HEK293T (cell line): ENCODE results near the gene TPT1.

ENCODE experiments used
- ARNT ChIP-seq: fragments of 450-650 bp; IDR thresholded peaks from 2 replicates; pipeline ENCODE4 v1.6.1; 2017; ENCODE audit warnings: mild to moderate bottlenecking
- BHLHE40 ChIP-seq: fragments of 450-650 bp; IDR thresholded peaks from 2 replicates; pipeline ENCODE4 v1.6.1; 2016; ENCODE audit warnings: mild to moderate bottlenecking, moderate library complexity, borderline replicate concordance
- CTBP1 ChIP-seq: fragments of 450-650 bp; IDR thresholded peaks from 2 replicates; pipeline ENCODE4 v1.6.1; 2016; ENCODE audit warnings: borderline replicate concordance
- ELF4 ChIP-seq: fragments of 450-650 bp; IDR thresholded peaks from 2 replicates; pipeline ENCODE4 v1.6.1; 2017; ENCODE audit warnings: antibody characterized with exemption
- FOXA1 ChIP-seq: fragments of 450-650 bp; IDR thresholded peaks from 2 replicates; pipeline ENCODE4 v1.6.1; 2016; ENCODE audit warnings: mild to moderate bottlenecking
- HDGF ChIP-seq: fragments of 450-650 bp; IDR thresholded peaks from 2 replicates; pipeline ENCODE4 v1.6.1; 2017; ENCODE audit warnings: antibody characterized with exemption, borderline replicate concordance
- NFRKB ChIP-seq: fragments of 450-650 bp; IDR thresholded peaks from 2 replicates; pipeline ENCODE4 v1.6.1; 2016; ENCODE audit warnings: mild to moderate bottlenecking, moderate library complexity
- PKNOX1 ChIP-seq: fragments of 450-650 bp; IDR thresholded peaks from 2 replicates; pipeline ENCODE4 v1.6.1; 2016
- SP1 ChIP-seq: fragments of 450-650 bp; IDR thresholded peaks from 2 replicates; pipeline ENCODE4 v1.6.1; 2017
- SUZ12 ChIP-seq: fragments of 450-650 bp; IDR thresholded peaks from 2 replicates; pipeline ENCODE4 v1.6.1; 2016; ENCODE audit warnings: mild to moderate bottlenecking
- TARDBP ChIP-seq: fragments of 450-650 bp; IDR thresholded peaks from 2 replicates; pipeline ENCODE4 v1.6.1; 2016
- ZNF384 ChIP-seq: fragments of 450-650 bp; IDR thresholded peaks from 2 replicates; pipeline ENCODE4 v1.6.1; 2016

DNA sequence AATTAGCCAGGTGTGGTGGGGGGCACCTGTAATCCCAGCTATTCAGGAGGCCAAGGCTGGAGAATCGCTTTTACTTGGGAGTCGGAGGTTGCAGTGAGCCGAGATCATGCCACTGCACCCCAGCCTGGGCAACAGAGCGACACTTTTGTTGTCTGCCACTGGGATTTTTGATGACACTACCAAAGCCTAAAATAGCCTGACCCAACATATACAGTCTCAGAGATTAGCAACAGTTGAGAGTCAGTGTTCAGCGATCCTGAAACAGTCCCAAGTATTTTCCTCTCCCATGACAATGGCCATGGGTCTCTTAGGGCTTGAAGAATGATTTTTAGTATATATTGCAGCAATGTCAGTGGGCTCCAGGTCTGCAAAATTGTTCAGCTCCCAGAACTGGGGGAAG, 44.3 kb upstream of the TPT1 start:
- TF ChIP-seq SP1 (no peak), SUZ12 (no peak), CTBP1 (no peak), ZNF384 (no peak), ARNT (no peak), TARDBP (no peak), NFRKB (no peak), ELF4 (no peak), PKNOX1 (no peak), HDGF (no peak), BHLHE40 (no peak), FOXA1 (no peak)
